HG02678 (cell line): ENCODE data around the gene THBD.

ENCODE experiments used
- ATAC-seq: cut with Tn5 transposase; IDR thresholded peaks from one replicate; pipeline ENCODE4 v1.9.1; 2021; ENCODE audit warnings: mild to moderate bottlenecking, moderate library complexity; ENCODE audit not compliant: unreplicated experiment

Gene THBD

GRCh38 chr20:23017516-23017915 is 32.0 kb downstream of the THBD start:
- no peak for ATAC-seq

DNA sequence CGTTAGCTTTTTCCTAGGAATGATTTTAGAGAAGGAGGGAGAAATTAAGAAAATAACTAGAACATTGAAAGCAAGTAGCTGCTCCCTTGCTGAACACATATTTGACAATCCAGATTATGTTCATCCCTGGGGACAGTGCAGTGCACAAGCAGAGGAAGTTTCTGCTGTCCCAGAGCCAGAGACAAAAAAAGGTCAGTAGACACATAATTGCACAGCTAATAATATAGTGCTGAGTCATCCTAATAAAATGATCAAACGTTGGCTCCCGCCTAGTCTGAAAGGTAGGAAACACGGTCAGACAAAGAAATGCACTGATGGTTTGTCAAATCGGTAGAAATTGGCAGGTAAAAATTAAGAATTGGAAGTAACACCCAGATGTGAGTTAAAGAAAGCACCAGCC is 36.0 kb downstream of the THBD start:
- no peak for ATAC-seq

- ATAC-seq, result no peak
These were observed 38.3 kb downstream of the THBD start for GRCh38 chr20:23011008-23011721.

- ATAC-seq, result no peak
These were observed 39.4 kb downstream of the THBD start for GRCh38 chr20:23010096-23010495.

GRCh38 chr20:23009636-23010035 is 39.8 kb downstream of the THBD start:
- no peak for ATAC-seq

- no peak for ATAC-seq
These were observed 40.8 kb downstream of the THBD start for GRCh38 chr20:23008667-23009066.

DNA sequence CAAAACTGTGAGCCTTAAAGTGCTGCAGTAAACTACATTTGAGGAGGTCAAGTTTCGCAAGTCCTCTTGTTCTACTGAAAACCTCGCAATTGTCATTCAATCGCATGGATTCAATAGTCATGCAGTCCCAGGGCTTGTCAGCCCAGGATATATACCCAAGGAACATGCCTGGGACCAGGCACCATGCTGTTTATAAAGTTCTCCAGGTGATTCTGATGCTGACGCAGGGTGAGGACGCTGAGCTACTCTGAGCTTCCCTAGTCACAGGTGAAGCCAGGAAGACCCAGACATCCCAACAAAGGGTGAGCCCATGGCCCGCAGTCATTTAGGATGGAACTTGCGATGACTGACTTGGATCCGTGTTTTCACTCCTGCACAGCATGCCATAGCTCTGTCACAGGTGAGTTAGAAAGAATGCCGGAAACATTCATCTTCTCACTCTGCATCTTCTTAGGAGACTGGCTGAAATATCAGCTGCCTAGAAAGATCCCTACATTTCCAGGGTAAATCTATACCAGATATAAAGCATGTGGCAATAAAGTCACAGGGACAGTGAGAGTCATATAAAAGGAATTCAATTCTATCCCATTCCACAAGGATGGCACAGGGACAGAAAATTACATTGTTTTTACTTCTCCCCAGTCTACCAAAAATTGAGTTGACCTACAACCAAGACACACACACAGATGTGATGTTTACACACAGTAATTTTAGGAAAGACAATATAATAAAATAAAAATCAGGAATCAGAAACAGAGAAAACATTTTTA is 41.4 kb downstream of the THBD start:
- no peak for ATAC-seq

- ATAC-seq, result no peak
These were observed 42.0 kb downstream of the THBD start for GRCh38 chr20:23007462-23007861.

GRCh38 chr20:23005776-23006175 is 43.7 kb downstream of the THBD start:
- ATAC-seq, result no peak

GRCh38 chr20:23003881-23004460 is 45.5 kb downstream of the THBD start:
- no peak for ATAC-seq

DNA sequence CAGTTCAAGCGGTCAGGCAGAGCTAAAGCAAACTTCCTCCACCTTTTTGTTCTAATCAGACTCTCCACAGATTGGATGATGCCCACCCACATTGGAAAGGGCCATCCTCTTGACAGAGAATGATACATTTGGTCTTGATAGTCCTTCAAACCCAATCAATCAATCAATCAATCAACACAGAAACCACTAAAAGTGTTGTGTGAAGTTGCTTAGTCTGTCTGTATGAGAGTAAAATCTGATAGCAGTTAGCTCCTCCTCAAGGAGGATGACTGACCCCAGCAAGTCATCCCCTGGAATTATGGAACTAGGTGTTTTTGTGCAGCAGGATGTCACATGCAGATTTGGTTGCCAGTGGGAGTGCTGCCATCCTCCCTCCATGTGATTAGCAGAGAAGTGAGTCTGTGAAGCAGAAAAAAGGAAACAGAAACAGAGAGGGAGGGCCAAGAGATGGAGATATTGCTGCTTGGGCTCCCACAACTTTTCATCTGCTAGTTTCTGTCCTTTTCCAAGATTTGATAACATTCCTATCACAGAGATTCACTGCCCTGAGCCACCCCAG is 46.3 kb downstream of the THBD start:
- no peak for ATAC-seq

- no peak for ATAC-seq
These were observed 47.2 kb downstream of the THBD start for GRCh38 chr20:23002276-23002675.

- ATAC-seq, result no peak
These were observed 49.1 kb downstream of the THBD start for GRCh38 chr20:23000232-23000947.

DNA sequence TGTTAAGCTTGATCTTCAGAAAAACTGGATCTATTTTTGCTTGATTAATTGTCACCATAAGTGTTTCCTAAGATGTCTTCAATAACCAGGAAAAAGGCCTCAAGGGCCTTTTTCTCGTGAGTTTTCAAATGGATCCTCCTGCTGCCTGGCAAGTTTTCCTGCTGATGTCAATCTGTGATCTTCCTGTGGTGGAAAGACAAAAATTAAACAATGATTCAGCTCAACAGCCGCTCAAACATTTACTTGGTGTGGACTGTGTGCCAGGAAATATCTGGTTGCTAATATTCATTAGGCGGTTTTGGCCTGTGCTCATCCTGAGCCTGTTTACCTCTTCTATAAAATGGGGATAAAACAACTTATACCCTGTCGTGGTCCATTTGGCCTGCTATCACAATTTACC is 49.7 kb downstream of the THBD start:
- ATAC-seq, result no peak

DNA sequence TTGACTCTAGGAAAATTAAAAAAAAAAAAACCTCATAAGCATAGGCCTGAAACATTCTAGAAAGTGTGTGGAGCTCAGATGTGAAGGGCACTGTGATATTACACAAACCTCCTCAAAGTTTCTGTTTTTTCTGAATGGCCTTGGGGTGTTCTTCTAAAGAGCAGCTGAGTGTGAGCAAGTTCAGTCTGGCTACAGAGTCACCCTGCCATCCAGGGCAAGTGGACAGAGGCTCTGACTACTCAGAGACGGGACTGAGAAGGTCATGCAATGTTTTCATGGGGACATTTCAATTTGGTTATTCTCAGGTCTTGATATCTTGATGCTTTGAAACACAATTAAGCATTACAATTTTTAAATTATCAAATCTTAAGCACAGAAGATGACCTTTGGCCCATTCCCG is 51.0 kb downstream of the THBD start:
- no peak for ATAC-seq

DNA sequence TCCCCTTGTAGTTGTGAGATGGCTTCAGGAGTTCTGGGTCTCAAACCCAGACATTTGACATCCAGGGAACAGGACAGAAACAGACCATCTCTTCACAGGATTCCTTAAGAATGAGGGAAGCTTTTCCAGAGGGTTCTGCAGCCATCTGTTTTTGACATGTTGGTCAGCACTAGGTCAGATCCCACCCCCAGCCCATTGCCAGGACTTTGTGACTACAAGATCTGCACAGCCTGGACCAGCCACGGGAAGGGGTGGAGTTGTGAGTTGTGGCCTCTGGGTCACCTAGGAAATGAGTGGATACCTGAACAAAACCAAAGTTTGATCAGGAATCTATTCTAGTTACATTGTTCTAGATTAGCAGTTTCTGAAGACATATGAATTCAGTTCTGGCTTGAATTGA is 53.5 kb downstream of the THBD start:
- ATAC-seq, result no peak
